HCT116 (cell line): Measurements from ENCODE around the gene UBE2D3. TPM values are rescaled to one million over a fixed set of nuclear protein-coding genes. Genes with fewer than 3 reads are reported as not detected.

Experiments used
- CBX3 ChIP-seq: IDR thresholded peaks from 2 replicates; pipeline ENCODE4 v1.6.1; 2012; ENCODE audit warnings: low read depth
- ELF1 ChIP-seq: IDR thresholded peaks from 2 replicates; pipeline ENCODE4 v1.6.1; 2012; ENCODE audit warnings: low read depth, borderline replicate concordance
- EZH2 ChIP-seq: fragments of 200-600 bp; sonication (generic); IDR thresholded peaks from 2 replicates; pipeline ENCODE4 v1.6.1; 2017; ENCODE audit warnings: antibody characterized with exemption, mixed run types
- EZH2phosphoT487 ChIP-seq: fragments of 200-600 bp; IDR thresholded peaks from 2 replicates; pipeline ENCODE4 v1.6.1; 2018; ENCODE audit warnings: antibody characterized with exemption, borderline replicate concordance
- FOSL1 ChIP-seq: IDR thresholded peaks from 2 replicates; pipeline ENCODE4 v1.6.1; 2012; ENCODE audit warnings: low read depth
- POLR2A ChIP-seq: IDR thresholded peaks from 2 replicates; pipeline ENCODE4 v1.7.0; 2011; ENCODE audit warnings: borderline replicate concordance; ENCODE audit not compliant: insufficient read depth, insufficient read length; ENCODE audit errors: extremely low read depth
- POLR2AphosphoS5 ChIP-seq: IDR thresholded peaks from 2 replicates; pipeline ENCODE4 v1.6.1; 2011; ENCODE audit warnings: mild to moderate bottlenecking, low read depth, low read length, moderate library complexity
- RAD21 ChIP-seq: IDR thresholded peaks from 2 replicates; pipeline ENCODE4 v1.6.1; 2012; ENCODE audit warnings: low read depth, mild to moderate bottlenecking
- SIN3A ChIP-seq: IDR thresholded peaks from 2 replicates; pipeline ENCODE4 v1.6.1; 2012; ENCODE audit warnings: low read depth
- TCF7L2 ChIP-seq: IDR thresholded peaks from 2 replicates; pipeline ENCODE4 v1.7.0; 2011; ENCODE audit warnings: borderline replicate concordance, inconsistent platforms; ENCODE audit not compliant: insufficient read depth, insufficient read length; ENCODE audit errors: extremely low read depth
- YY1 ChIP-seq: IDR thresholded peaks from 2 replicates; pipeline ENCODE4 v1.6.1; 2011; ENCODE audit warnings: low read length, low read depth, moderate library complexity, mild to moderate bottlenecking; ENCODE audit not compliant: insufficient replicate concordance; ENCODE audit errors: extremely low read depth
- ZFX ChIP-seq: fragments of 450-650 bp; IDR thresholded peaks from 2 replicates; pipeline ENCODE4 v1.6.1; 2017
- ZNF274 ChIP-seq: fragments of 200-500 bp; sonication (Bioruptor generic); IDR thresholded peaks from 2 replicates; pipeline ENCODE4 v1.6.1; 2014; ENCODE audit warnings: mild to moderate bottlenecking, low read depth, low read length, inconsistent platforms
- total RNA-seq: library from RNA; stranded (reverse); gene quantifications from one replicate; pipeline ENCODE4 v1.2.1, GENCODE V29; 2021; ENCODE audit not compliant: unreplicated experiment
- TF ChIP-seq, protein P1 (sequence below): IDR thresholded peaks from 2 replicates; pipeline ENCODE4 v1.6.1; 2012; ENCODE audit warnings: low read depth
- TF ChIP-seq, protein P2 (sequence below): IDR thresholded peaks from 2 replicates; pipeline ENCODE4 v1.6.1; 2012

UBE2D3 gene
- total RNA-seq, 1 experiment from 2014 or later: 302 TPM

- TF ChIP-seq, protein P1, sequence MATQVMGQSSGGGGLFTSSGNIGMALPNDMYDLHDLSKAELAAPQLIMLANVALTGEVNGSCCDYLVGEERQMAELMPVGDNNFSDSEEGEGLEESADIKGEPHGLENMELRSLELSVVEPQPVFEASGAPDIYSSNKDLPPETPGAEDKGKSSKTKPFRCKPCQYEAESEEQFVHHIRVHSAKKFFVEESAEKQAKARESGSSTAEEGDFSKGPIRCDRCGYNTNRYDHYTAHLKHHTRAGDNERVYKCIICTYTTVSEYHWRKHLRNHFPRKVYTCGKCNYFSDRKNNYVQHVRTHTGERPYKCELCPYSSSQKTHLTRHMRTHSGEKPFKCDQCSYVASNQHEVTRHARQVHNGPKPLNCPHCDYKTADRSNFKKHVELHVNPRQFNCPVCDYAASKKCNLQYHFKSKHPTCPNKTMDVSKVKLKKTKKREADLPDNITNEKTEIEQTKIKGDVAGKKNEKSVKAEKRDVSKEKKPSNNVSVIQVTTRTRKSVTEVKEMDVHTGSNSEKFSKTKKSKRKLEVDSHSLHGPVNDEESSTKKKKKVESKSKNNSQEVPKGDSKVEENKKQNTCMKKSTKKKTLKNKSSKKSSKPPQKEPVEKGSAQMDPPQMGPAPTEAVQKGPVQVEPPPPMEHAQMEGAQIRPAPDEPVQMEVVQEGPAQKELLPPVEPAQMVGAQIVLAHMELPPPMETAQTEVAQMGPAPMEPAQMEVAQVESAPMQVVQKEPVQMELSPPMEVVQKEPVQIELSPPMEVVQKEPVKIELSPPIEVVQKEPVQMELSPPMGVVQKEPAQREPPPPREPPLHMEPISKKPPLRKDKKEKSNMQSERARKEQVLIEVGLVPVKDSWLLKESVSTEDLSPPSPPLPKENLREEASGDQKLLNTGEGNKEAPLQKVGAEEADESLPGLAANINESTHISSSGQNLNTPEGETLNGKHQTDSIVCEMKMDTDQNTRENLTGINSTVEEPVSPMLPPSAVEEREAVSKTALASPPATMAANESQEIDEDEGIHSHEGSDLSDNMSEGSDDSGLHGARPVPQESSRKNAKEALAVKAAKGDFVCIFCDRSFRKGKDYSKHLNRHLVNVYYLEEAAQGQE: no peak
- TF ChIP-seq TCF7L2 (no peak), ZFX (no peak), FOSL1 (no peak), POLR2A (no peak), EZH2 (no peak), SIN3A (no peak), ZNF274 (no peak), POLR2AphosphoS5 (no peak), EZH2phosphoT487 (no peak), RAD21 (no peak), YY1 (no peak), CBX3 (no peak), ELF1 (no peak)
- TF ChIP-seq, protein P2, sequence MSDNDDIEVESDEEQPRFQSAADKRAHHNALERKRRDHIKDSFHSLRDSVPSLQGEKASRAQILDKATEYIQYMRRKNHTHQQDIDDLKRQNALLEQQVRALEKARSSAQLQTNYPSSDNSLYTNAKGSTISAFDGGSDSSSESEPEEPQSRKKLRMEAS: no peak
Measured at GRCh38 chr4:102779204-102779603, 48.1 kb downstream of the UBE2D3 start (continued).
